HL-60 (cell line): ENCODE measurements around the gene PHIP.

Source experiments
- DNase-seq, 2 experiments: peaks; one replicate each; pipeline ENCODE4 v3.0.0-alpha.2; 2010 to 2020; ENCODE audit warnings: low read depth in 1 of 2, low spot score in 1 of 2
- H3K27ac ChIP-seq: fragments of 250-450 bp; sonication (Bioruptor Pico); replicated peaks from 2 replicates; pipeline ENCODE4 v1.5.1; 2020; ENCODE audit warnings: mild to moderate bottlenecking, moderate library complexity
- H3K27me3 ChIP-seq: fragments of 250-450 bp; sonication (Bioruptor Pico); 2 replicates; pipeline ENCODE4 v1.5.1; 2021; ENCODE audit warnings: mild to moderate bottlenecking, moderate library complexity; ENCODE audit not compliant: insufficient read depth, poor library complexity, severe bottlenecking
- H3K4me3 ChIP-seq: replicated peaks from 2 replicates; pipeline ENCODE4 v1.5.1; 2011; ENCODE audit warnings: mild to moderate bottlenecking, control low read depth, low read length; ENCODE audit not compliant: insufficient read depth
- CTCF ChIP-seq: IDR thresholded peaks from one replicate; pipeline ENCODE4 v1.5.1; 2011; ENCODE audit warnings: low read length, control low read depth, inconsistent platforms; ENCODE audit not compliant: insufficient read depth
- GABPA ChIP-seq: IDR thresholded peaks from 2 replicates; pipeline ENCODE4 v1.6.1; 2012; ENCODE audit warnings: low read depth
- POLR2AphosphoS5 ChIP-seq: IDR thresholded peaks from 2 replicates; pipeline ENCODE4 v1.6.1; 2012; ENCODE audit warnings: low read depth
- REST ChIP-seq: IDR thresholded peaks from 2 replicates; pipeline ENCODE4 v1.6.1; 2012; ENCODE audit warnings: low read depth; ENCODE audit not compliant: insufficient replicate concordance
- SPI1 ChIP-seq: IDR thresholded peaks from 2 replicates; pipeline ENCODE4 v1.6.1; 2012; ENCODE audit warnings: low read depth, mild to moderate bottlenecking, borderline replicate concordance

PHIP gene

GRCh38 chr6:79040083-79040482, 38.0 kb downstream of the PHIP start:
- DNase-seq, result no peak
- Histone ChIP-seq H3K27me3 (no peaks in the 10 kb centered on the region), H3K4me3 (no peak overlapping the region), H3K27ac (no peak overlapping the region)
- no peak for TF ChIP-seq CTCF
- TF ChIP-seq GABPA, result no peak
- no peak for TF ChIP-seq SPI1
- no peak for TF ChIP-seq REST

- H3K4me3 ChIP-seq, result no peak overlapping the region
- TF ChIP-seq SPI1, result no peak
- no peak for TF ChIP-seq GABPA
- TF ChIP-seq CTCF, result no peak
- no peak for TF ChIP-seq POLR2AphosphoS5
- TF ChIP-seq REST, result no peak
- no peak overlapping the region for H3K27ac ChIP-seq
- DNase-seq, result no peak
- no peaks in the 10 kb centered on the region for H3K27me3 ChIP-seq
Measured at GRCh38 chr6:79038061-79038460, 40.0 kb downstream of the PHIP start.

- DNase-seq, result no peak
- no peaks in the 10 kb centered on the region for H3K27me3 ChIP-seq
- no peak overlapping the region for H3K4me3 ChIP-seq
- no peak for TF ChIP-seq REST
- no peak for TF ChIP-seq SPI1
- no peak for TF ChIP-seq CTCF
- TF ChIP-seq POLR2AphosphoS5, result no peak
- no peak for TF ChIP-seq GABPA
- no peak overlapping the region for H3K27ac ChIP-seq
Measured at GRCh38 chr6:79034865-79035264, 43.2 kb downstream of the PHIP start.
